ENCODE results near the gene SH2D7.

DNA sequence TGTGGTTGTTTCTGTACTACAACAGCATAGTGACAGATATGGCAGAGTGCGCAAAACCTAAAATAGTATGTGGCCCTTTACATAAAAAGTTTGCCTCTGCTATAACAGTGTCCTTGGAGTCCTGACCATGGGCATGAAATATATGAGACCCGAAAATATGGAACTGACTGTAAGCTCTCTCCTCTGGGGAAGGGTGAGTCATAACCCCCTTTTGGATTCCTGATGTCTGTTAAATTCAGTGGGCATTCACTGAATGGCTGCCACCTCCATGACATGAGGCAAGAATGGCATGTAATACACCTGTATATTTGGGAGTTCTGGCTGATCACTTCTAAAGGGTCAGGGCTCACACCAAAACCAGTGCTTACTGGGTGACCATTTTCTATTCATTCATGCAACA is 21.0 kb upstream of the SH2D7 start:
- TF ChIP-seq YY1 (IDR thresholded peaks at IDR 0.05; ENCODE audit: insufficient read depth, insufficient read length) (no peak), SUZ12 (IDR thresholded peaks at IDR 0.05; ENCODE audit: extremely low read depth, insufficient read depth, insufficient read length) (no peak)

All from NT2/D1 (cell line).